Islet precursor cell (in vitro differentiated cells): ENCODE results near the gene IGFL2.
"Not testable (repeated sequence)": the region's sequence is repeated elsewhere in the genome, so short reads cannot be mapped to it uniquely, and the experiment has no call there.

Source experiments
- DNase-seq: peaks from one replicate; pipeline ENCODE4 v3.0.0-alpha.2; 2018

Gene IGFL2

GRCh38 chr19:46191972-46192371 lies 43.9 kb downstream of the IGFL2 start:
- no peak for DNase-seq

DNA sequence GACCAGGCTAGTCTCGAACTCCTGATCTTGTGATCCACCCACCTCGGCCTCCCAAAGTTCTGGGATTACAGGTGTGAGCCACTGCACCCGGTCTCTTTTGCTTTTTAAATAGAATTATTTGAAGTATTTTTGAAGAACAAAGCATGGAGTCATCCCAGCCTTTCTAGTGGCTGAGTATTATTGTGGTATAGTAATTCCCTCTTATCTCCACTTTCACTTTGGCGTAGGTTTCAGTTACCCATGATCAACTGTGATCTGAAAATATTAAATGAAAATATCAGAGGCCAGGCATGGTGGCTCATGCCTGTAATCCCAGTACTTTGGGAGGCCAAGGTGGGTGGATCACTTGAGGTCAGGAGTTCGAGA lies 44.6 kb downstream of the IGFL2 start:
- not testable (repeated sequence) for DNase-seq

DNA sequence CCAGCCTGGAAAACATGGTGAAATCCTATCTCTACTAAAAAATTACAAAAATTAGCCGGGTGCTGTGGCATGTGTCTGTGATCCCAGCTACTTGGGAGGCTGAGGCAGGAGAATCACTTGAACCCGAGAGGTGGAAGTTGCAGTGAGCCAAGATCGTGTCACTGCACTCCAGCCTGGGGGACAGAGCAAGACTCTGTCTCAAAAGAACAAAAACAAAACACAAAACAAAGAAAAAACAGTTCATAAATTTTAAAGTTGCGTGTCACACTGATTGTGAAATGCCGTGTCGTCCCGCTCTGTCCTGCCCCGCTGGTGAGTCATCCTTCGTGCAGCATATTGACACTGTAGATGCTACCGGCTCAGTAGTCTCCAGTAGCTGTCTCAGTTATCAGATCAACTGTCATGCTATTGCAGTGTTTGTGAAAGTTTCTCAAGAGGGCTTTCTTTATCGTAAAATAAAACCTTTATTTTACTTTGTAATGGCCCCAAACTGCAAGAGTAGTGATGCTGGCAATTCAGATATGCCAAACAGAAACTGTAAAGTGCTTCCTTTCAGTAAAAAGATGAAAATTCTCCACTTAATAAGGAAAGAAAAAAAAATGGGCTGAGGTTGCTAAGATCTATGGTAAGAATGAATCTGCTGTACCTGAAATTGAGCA lies 45.1 kb downstream of the IGFL2 start:
- peak; percentile 86 for DNase-seq

GRCh38 chr19:46193678-46194077 lies 45.6 kb downstream of the IGFL2 start:
- DNase-seq: no peak

DNA sequence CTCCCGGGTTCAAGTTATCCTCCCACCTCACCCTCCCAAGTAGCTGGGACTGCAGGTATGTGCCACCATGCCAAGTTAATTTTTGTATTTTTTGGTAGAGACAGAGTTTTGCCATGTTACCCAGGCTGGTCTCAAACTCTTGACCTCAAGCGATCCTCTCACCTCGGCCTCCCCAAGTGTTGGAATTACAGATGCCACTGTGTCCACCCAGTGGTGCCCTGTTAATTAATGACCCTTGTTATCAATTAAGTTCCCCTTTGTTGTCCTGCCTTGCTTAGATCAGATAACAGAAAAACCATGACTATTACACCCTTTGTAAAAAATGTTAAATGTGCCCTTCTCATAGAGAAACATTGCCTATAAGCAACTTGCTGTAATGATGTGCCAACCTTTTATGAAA lies 47.1 kb downstream of the IGFL2 start:
- no peak for DNase-seq

DNA sequence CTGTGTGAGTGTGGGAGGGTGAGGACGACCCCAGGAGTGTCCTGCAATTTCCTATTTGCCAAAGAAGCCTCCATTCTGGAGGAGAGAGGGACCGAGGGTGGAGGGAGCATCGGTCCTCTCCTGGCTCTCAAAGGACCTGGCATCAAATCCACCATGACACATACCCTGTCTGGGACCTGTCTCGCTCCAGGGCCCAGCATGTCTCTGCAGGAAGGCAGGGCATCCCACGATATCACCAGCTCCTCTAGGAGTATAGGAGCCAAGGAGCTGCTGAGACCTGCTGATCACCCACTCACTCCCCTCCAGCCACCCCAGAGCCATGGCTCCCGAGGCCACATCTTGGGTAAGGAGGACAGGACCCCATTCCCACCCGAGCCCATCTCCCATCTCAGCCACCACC lies 47.9 kb downstream of the IGFL2 start:
- DNase-seq: not testable (repeated sequence)

DNA sequence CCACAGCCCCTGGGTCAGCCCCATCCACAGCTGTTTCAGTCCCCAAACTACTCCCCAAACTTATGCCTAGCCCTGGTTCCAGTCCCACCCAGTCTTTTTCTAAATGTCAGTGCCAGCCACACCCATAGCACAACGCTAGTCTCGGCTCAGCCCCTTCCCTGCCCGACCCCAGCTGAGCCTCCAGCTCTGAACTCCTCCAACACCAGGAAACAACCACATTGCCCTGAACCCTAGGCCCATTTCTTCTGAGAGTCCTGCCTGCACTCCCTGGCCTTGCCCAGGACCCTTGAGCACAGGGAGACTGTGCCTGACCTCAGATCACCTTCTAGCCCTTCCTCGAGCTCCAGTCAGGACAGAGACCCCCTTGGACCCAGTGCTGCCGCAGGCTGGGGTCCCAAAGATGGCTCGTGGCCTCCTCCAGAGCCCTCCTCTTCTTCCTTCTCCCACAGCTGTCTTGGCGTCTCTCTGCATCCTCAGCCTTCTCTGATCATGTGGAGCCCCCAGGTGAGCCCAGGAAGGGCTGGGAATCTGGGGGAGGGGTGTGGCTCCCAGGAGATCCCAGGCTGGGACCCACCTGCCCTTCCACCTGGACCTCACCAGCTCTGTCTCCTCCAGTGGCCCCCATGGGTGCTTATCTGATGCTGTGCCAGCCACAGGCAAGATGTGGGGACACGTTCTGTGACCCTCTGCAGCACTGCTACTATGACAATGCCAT lies 48.5 kb downstream of the IGFL2 start:
- DNase-seq: peak; percentile 36

GRCh38 chr19:46197314-46198070 lies 49.5 kb downstream of the IGFL2 start:
- DNase-seq: peak; percentile 45

DNA sequence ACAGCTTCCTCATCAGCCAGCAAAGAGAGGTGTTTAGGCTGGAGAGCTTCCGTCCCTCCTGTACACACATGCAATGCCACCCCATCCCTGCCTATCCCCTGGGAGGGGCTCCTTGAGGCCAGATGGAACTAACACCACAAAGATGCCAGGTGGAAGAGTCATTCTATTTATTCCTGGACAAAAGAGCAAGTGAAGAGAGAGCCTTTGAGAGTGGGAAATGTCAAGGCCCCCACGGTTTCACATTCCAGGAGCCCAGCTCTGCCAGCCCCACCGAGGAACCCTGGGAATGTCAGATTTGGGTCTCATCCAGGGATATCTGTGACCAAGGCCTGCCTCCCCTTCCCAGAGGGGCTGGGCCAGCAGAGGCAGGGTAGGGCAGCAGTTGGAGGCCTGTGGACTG lies 50.7 kb downstream of the IGFL2 start:
- no peak for DNase-seq

- no peak for DNase-seq
Observed at GRCh38 chr19:46201454-46202310, 53.6 kb downstream of the IGFL2 start.

- no peak for DNase-seq
Observed at GRCh38 chr19:46202426-46202825, 54.4 kb downstream of the IGFL2 start.

DNA sequence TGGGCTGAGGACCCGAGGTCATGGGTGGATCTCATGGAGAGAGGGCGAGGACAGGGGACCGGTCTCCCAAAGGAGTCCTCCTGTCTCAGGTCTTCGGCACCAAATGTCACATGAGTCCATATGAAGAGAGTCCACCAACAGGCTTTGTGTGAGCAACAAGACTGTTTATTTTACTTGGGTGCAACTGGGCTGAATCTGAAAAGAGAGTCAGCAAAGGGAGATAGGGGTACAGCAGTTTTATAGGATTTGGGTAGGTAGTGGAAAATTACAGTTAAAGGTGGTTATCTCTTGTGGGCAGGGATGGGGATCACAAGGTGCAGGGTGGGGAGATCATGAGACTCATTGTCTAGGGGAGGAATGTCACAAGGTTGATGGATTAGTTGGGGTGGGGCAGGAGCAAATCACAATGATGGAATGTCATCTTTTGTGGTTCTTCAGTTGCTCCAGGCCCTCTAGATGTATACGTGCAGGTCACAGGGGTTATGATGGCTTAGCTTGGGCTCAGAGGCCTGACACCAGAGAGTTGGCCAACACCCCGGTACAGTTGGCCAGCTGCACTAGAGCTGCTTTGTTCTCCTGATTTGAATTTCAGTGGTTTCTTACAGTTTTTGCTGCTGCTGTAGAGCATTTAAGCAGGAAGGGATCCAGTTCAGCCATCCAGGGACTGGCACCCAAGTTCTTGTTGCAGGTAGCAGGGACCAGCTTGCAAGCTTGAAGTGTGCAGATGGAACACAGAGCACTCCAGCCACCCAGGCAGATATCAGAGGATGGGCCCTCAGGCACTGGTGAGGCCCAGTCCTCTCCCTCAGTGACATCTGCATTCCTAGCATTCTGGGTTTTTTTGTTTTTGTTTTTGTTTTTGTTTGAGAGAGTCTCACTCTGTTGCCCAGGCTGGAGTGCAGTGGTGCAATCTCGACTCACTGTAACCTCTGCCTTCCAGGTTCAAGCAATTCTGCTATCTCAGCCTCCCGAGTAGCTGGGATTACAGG lies 55.1 kb downstream of the IGFL2 start:
- peak; percentile 82 for DNase-seq

DNA sequence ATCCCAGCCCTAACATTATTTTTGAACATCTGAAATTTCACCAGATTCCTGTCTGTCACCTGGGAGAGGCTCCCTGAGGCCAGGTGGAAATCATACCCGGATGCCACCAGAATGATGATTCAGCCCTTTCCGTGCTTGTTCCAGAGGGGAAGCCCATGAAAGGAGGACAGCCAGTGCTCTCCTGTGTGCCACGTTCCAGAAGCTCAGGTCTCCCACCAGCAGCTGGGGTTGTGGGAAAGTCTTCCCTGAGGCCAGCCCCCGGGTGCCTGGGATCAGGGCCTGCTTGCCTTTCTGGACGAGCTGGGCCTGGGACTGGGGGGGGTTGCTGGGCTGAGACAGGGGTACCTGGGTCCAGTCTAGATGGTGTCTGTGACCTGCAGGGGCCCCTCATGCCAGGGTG lies 56.0 kb downstream of the IGFL2 start:
- no peak for DNase-seq

GRCh38 chr19:46205183-46205984 lies 57.3 kb downstream of the IGFL2 start:
- no peak for DNase-seq

DNA sequence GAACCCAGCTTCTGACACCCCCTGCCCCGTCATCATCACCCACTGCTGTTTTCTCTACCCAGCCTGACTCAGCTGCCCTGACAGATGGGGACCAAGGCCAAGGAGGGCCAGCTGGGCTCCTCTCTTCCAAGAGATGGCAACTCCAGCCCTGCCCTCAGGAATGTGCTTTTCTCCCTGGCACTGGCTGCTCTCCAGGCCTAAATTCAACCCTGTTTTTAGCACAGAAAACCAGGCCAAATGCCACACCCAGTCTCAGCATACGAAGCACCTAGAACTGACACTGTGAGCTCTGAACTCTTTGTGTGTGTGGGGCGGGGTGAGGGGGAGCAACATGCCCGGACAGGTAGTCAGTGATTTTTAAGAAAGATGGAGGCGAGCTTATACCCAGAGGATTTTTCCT lies 58.1 kb downstream of the IGFL2 start:
- no peak for DNase-seq

- DNase-seq: no peak
Observed at GRCh38 chr19:46206682-46207081, 58.6 kb downstream of the IGFL2 start.

DNA sequence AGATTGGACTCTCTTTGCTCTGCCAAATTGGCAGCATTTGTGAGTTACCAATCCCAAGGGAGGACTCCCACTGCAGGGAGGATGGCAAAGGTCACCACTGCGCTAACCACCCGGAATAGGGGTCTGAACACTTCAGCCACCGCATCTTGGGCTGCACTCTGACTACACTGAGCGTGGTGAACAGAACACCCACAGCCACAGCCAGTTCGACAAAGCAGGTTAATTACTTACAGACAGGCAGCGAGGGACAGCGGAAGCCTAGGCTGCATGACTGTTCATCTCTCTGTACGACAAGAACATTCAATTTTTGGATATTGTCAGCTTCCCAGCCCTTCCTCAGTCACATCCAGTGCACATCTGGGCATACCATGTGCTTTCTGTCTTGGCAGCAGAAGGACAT lies 59.8 kb downstream of the IGFL2 start:
- not testable (repeated sequence) for DNase-seq

GRCh38 chr19:46209051-46209450 lies 61.0 kb downstream of the IGFL2 start:
- DNase-seq: no peak

DNA sequence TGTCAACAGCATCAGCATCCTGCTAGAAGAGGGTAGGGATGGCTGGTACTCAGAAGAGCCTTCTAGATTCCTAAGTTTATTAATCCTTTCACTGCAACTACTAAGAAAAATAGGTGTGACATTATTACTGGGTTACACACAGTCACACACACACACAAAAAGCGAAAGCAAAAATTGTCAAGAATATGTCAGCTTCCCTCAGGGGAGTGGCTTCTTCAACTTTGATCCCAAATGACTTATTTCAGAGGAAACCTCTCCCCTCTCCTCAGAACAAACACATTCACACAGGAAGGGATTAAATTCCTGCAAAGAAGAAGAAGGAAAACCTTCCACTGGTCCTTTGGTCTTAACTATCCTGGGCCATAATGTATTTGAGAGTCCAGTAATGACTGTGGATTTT lies 61.4 kb downstream of the IGFL2 start:
- no peak for DNase-seq

DNA sequence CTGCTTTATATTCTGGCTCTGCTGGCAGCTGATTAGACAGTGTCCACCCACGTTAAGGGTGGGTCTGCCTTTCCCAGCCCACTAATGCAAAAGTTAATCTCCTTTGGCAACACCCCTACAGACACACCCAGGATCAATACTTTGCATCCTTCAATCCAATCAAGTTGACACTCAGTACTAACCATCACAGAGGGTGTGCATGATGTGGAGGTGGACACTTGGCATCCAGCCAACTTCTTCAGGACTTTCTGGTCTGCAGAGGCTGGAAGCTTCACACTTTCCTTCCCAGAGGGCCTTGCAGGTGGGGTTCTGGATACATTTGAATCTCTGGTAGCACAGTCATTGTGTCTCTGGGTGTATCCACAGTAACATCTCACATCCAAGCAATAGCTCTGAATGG lies 62.6 kb downstream of the IGFL2 start:
- DNase-seq: no peak
